ENCODE results near the gene SPCS2.

The SPCS2 gene

GRCh38 chr11:74948898-74949752 lies at the start of gene SPCS2, which contains the start of gene XRRA1:
TSS of gene SPCS2 (plus strand) at chr11:74949266. CDS start at chr11:74949286, 20 bp downstream.
TSS of gene XRRA1 (minus strand) at chr11:74949091. CDS start at chr11:74940878, 8,213 bp downstream.
- peak; percentile 97 for DNase-seq

DNA sequence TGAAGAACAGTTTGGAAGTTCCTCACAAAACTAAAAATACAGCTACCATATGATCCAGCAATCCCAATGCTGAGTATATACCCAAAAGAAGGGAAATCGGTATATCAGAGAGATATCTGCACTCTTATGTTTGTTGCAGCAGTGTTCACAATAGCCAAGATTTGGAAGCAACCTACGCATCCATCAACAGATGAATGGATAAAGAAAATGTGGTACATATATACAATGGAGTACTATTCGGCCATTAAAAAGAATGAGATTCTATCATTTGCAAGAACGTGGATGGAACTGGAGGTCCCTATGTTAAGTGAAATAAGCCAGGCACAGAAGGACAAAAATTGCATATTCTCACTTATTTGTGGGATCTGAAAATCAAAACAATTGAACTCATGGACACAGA lies 46.7 kb upstream of the SPCS2 start:
- DNase-seq: no peak

DNA sequence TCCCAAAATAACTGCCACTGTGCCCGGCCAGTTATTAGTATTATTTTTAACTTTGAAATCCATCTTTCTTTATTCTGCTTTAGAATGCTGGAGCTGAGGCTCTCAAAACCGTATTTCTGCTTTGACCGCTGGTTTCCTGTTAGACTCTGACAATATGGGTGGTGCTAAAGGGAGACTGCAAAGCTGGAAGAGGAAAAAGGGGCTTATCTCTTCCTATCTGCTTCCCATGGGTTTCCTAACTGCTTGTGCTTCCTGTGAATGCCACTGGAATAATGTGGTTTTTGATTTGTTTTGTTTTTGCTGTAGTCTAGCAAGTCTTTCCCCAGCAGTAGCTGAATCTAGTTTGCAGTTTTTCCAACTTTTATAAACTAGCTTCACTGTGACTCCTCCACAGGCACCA lies 43.7 kb upstream of the SPCS2 start:
- DNase-seq: no peak

- DNase-seq: no peak
Measured at GRCh38 chr11:74909385-74909784, 39.7 kb upstream of the SPCS2 start.

- DNase-seq: no peak
Measured at GRCh38 chr11:74909812-74910211, 39.3 kb upstream of the SPCS2 start.

DNA sequence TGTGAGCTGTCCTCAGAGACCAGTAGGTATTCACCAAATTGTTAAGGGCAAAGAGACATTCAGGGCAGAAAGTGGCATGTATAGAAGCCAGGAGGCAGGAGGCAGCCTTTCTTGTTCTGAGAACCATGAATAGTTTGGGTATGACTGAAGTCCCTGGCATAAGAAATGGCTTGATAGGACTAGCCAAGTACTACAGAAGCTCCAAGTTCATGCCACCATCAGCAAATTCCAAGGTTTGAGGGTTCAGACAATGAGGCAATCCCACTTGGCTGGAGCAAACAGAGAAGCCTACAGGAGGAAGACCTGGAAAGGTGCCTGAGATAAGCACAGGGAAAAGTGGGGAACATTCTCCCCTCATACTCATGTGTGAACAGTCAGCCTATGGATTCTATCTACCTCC lies 25.9 kb upstream of the SPCS2 start:
- no peak for DNase-seq

DNA sequence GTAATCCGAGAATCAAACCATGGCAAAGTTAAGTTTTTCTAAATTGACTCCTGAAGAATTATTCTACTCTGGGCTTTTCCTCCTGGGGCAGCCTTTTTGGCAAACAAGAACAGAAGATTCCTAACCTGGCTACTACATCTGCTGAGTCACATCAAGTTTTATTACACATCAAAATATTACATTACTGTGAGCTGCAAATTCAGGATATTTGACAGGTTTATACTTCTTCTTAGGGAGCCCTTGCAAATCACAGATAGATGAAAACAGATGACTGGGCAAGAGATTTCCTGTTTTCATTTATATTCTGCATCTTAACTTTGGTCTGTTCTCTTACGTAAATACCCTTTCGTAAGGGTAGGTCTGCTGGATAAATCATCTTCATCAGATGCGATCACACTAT lies 23.8 kb upstream of the SPCS2 start:
- no peak for DNase-seq

GRCh38 chr11:74926304-74927030 lies 22.6 kb upstream of the SPCS2 start:
- DNase-seq: no peak

- no peak for DNase-seq
Measured at GRCh38 chr11:74927496-74927895, 21.6 kb upstream of the SPCS2 start.

DNA sequence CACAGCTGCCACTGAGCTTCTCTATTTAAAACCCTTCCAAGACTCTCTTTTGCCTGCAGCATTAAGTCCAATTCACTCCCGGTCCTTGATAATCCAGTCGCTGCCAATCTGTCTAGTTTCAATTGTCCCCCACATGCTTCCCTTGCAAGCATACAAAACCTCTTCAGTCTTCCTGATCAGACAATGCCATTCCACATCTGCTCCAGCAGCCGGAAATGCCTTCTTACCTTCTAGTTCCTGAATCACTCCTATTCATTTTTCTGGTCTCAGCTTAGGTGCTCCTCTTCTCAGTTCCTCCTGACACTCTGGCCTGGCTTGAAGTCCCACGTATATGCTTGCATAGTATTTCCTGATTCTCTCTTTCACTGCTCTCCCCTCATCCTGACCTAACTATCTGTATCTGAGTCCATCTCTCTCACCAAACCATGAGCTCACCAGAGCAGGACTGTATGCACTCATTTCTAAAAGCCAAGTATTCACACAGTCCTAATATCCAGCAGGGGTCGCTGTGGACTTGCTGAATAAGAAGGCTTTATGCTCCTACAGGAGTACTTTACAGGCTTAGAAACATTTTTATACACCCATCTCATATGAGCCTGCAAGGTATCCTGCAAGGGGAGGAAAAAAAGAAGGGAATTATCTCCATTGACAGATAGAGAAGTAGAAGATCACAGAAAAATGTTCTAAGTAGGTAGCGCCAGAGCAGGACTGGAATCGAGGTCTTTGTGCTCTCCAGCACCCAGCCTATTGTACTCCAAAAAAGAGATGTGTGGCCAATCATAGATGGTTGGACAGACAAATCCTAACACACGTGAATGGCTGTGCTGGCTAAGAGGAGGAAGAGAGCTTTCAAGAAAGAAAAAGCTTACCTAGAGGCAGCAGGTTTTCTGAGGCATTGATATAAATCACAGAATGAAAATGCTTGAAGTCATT lies 19.4 kb upstream of the SPCS2 start:
- peak; percentile 90 for DNase-seq

DNA sequence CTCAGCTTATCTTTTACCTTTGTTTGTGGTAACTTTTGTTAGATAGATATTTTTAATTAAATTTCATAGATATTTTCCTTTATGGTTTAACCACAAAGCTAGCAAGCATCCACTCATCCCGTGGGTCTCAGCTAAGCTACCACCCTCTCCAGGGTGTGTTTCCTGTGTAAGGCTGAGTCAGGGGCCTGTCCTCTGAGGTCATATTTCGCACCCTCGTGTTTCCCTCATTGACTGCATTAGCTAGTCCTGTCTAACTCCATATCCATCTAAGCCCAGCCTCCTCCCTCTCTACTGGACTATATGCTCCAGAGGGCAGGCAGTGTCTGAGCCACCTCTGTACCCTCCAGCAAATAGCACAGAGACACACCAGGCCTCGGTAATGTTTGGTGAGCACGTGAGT lies 16.9 kb upstream of the SPCS2 start:
- no peak for DNase-seq

- DNase-seq: no peak
Measured at GRCh38 chr11:74932797-74933196, 16.3 kb upstream of the SPCS2 start.

DNA sequence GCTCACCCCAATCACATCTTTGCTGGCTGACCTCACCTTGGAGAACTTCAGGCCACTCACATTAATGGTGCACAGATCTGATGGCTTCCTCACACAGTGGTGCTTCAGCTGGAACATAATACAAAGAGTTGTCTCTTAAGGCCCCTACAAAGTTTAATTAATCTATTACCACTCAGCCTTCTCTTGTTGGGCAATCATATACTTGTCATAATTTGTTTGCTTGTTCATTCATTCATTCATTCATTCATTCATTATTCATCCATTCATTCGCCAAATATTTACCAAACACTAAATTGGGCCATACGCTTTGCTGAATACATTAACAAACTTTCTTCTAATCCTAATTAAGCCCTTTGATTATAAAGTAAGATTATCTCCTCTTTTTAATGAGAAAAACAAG lies 15.3 kb upstream of the SPCS2 start:
- no peak for DNase-seq

- DNase-seq: no peak
Measured at GRCh38 chr11:74935285-74935684, 13.8 kb upstream of the SPCS2 start.

- no peak for DNase-seq
Measured at GRCh38 chr11:74936087-74936486, 13.0 kb upstream of the SPCS2 start.

DNA sequence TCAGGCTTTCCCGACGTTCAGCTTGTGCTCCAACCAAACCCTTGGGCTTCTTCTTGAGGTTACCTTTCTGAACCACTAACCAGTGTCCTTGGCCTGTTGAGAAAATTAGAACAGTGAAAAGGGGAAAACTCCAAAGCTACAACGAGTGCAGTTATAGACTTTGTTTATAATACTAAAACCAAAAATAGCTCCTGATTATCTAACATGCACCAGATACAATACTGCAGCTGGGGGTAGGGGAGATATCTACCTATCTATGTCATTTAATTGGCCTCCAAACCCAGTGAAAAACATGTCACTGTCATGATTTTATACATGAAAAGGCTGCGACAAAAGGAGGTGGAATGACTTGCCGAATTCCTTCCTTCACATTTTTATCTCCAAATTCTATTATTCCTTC lies 12.1 kb upstream of the SPCS2 start:
- no peak for DNase-seq

DNA sequence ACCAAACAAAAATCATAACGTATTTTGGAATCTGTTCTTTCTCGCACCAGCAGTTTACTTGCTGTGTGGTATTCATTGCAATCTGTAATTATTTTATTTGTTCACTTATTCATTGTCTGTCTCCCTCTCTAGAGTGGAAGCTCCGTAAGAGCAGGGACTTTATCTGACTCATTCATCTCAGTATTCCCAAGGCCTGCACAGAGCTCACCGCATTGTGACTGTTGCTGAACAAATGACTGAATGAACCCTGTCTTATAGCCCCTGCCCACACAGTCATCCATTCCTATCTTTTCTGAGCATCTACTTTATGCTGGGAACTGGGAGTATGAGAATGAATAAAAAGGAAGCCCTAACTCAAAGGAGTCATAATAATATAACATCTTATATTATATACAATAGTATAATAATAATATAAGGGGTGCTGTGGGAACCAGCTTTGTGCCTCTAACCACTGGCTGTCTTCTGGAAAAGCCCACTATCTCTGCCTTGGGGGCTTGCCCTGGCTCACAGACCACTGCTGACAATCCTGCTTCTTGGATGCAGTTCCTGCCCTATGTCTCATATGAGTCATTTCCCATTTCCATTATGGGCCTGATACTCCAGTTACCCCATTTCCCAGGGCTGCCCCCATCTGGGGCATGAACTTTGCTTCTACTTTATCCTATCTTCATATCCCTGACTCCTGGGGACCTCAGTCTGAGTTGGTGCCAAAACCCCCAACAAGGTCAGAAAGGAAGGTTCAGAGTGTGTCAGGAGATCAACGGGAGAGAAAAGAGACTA lies 11.2 kb upstream of the SPCS2 start:
- no peak for DNase-seq

DNA sequence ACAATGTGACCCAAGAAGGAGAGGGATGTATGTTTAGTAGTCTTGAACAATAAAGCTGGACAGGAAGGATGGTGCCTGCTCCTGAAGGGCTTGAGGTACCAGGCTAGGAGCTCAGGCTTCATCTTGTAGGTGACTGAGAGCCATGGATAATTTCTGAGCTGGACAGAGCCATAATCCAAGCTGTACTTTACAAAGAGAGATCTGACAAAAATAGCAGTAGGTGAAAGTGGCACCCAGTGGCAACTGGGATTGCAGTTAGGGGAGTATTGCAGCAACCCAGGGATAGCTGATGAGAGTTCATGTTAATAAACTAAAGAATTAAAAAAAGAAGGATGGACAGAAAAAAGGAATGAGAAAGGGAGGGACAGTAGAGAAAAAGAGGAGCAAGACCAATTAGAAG lies 7.6 kb upstream of the SPCS2 start:
- no peak for DNase-seq

- no peak for DNase-seq
Measured at GRCh38 chr11:74942073-74942759, 6.8 kb upstream of the SPCS2 start.

GRCh38 chr11:74948546-74948897 lies 544 bp upstream of the SPCS2 start:
- peak; percentile 54 for DNase-seq

DNA sequence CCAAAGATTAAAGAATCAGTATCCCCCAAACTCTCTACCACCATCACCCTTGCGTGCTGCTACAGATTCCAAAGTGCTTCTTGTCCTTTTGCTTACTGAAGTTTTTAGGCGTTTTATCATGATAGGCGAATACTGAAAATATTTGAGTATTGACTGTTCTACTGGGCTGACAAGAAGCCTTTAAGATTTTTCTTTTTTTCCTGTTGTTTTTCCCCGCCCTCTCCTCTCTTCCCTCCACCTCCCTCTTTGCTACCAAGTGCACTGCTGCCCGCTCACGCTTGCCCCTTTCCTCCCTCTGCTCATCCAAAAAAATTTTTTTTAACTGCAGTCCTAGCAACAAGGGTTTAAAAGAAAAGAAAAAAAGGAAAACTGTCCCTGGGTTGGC lies 679 bp downstream of the SPCS2 start:
- no peak for DNase-seq
